Epithelial cell of proximal tubule (primary cell): ENCODE measurements around the gene SH3PXD2B. TPM values are rescaled to one million over a fixed set of nuclear protein-coding genes. Genes with fewer than 3 reads are reported as not detected.

ENCODE experiments used
- DNase-seq: peaks from one replicate; pipeline ENCODE4 v3.0.0-alpha.2; 2011; ENCODE audit warnings: low read depth
- H3K4me3 ChIP-seq: 2 replicates; pipeline ENCODE4 v1.5.1; 2011; ENCODE audit warnings: low read depth, mild to moderate bottlenecking, low read length
- total RNA-seq: library from RNA; depleted of rRNA; stranded (reverse); fragments of >200 nt; gene quantifications from 2 replicates; pipeline ENCODE4 v1.2.3, GENCODE V29; 2015
- TF ChIP-seq, protein P1 (sequence below): conservative IDR thresholded peaks from 2 replicates; pipeline ENCODE4 v1.5.1; 2012; ENCODE audit warnings: low read depth, mild to moderate bottlenecking, low read length

Gene SH3PXD2B
- total RNA-seq, 1 donor from 2014 or later, result 23.7 TPM

- TF ChIP-seq, protein P1, sequence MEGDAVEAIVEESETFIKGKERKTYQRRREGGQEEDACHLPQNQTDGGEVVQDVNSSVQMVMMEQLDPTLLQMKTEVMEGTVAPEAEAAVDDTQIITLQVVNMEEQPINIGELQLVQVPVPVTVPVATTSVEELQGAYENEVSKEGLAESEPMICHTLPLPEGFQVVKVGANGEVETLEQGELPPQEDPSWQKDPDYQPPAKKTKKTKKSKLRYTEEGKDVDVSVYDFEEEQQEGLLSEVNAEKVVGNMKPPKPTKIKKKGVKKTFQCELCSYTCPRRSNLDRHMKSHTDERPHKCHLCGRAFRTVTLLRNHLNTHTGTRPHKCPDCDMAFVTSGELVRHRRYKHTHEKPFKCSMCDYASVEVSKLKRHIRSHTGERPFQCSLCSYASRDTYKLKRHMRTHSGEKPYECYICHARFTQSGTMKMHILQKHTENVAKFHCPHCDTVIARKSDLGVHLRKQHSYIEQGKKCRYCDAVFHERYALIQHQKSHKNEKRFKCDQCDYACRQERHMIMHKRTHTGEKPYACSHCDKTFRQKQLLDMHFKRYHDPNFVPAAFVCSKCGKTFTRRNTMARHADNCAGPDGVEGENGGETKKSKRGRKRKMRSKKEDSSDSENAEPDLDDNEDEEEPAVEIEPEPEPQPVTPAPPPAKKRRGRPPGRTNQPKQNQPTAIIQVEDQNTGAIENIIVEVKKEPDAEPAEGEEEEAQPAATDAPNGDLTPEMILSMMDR, result no peak
- no peak for DNase-seq
- no peak overlapping the region for H3K4me3 ChIP-seq
These were observed 11.7 kb upstream of the SH3PXD2B start for GRCh38 chr5:172466062-172466461.

- no peak overlapping the region for H3K4me3 ChIP-seq
- TF ChIP-seq, protein P1, result no peak
- no peak for DNase-seq
These were observed 8.7 kb upstream of the SH3PXD2B start for GRCh38 chr5:172463031-172463430.

GRCh38 chr5:172459783-172460165 lies 5.4 kb upstream of the SH3PXD2B start:
- no peak overlapping the region for H3K4me3 ChIP-seq
- DNase-seq, result no peak
- TF ChIP-seq, protein P1, result no peak

- no peak for DNase-seq
- TF ChIP-seq, protein P1, result no peak
These were observed 4.9 kb upstream of the SH3PXD2B start for GRCh38 chr5:172458976-172459782.

DNA sequence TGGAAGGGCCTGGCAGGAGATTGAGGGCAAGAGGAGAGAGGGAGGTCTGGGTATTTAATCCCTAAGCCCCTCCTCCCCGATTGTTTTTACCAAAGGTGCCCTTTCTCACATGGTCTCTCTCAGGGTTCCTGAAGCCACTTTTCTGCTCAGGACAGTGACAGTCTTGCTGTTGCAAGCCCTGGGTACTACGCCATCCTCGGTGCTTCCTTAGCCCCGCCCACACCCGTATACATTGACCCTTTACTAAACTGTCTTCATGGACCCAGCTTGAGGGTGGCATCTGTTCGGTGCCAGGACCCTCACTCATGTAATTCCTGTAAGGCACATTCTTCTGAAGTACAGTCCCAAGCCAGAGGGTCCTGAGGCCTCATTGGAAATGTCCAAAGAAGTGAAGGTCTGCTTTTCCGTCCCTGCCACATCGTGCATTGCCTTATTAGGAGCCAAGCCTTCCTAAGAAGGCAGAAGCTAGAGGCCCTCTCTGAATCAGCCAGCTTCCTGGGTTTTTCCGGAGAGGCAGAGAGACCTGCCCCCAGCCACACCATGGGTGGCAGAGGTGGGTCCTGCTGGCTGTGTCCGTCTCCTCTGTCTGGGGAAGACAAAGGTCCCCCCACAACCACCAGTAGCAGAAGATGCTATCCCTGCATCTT lies 1.9 kb upstream of the SH3PXD2B start:
- TF ChIP-seq, protein P1, result no peak
- H3K4me3 ChIP-seq, result no peak overlapping the region
- no peak for DNase-seq

More at GRCh38 chr5:172458976-172459782, 4.9 kb upstream of the SH3PXD2B start:
- no peak overlapping the region for H3K4me3 ChIP-seq

DNA sequence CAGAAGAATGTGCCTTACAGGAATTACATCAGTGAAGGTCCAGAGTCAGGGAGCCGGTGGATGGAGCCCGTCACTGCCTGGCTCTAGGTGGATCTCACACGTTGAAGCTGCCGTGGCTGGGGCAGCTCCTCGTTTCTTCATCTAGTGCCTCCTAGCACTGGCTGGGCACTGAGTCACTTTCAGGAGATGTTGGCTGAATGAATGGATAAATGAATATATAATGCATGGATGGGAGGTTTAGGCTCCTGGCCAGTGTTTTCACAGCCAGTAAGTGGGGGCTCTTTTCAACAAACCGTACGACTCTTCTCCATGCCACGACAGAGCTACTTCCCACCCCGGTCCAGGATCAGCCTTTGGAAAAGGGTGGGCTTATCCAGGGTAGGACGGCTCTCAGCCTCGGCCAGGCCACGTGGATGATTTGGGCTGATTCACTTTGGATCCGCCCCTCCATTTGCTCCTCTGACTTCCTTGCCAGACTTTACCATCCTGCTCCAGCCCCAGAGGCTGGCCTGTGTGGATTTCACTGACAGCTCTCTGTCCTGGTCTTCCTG lies 1.3 kb upstream of the SH3PXD2B start:
- H3K4me3 ChIP-seq, result no peak overlapping the region
- TF ChIP-seq, protein P1, result no peak
- no peak for DNase-seq
